GM12872 (cell line): ENCODE results near the gene LRRC25.

Experiments
- CTCF ChIP-seq: IDR thresholded peaks from 3 replicates; pipeline ENCODE4 v1.5.1; 2011; ENCODE audit warnings: low read depth, mild to moderate bottlenecking, low read length, moderate library complexity; ENCODE audit not compliant: insufficient read depth

Gene LRRC25

DNA sequence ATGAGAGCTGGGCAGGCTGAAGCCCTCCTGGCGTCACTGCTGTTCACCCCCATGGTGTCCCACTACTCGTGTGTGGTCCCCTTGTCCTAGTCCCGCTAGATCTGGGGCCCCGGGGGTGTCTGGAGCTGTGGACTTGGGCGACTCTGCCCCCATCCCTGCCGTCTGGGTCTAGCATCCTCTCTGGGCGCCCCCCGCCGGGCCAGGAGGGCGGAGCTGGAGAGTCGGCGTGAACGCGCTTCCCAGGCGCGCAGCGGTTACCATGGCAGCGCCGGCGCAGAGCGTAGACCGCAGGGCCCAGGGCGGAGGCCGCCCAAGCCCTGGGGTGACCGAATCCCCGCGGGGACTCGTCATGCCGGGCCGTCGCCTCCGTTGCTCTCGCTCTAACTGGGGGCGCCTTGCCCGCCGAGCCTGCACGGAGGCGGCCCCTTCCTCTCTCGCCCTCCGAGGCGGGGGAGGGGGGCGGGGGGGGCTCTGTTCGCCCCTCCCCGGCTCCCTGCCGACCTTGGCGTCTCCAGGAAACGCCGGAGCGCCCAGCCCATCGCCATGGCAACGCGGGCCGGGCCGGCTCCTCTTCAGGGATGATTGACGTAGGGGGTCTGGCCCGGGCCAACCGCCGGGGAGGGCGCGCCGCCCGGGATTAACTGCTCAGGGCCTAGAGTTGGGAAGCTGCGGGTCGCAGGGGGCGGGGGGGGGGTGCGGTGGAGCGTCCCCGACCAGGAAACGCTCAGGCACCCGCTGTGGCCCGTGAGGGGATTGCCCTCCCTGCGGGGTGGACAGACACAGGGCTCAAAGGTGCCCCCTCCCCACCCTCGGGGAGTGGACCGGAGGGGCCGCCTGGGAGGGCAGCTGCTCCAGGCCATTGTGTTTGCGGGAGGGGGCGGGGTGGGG lies 31.6 kb upstream of the LRRC25 start:
- no peak for TF ChIP-seq CTCF

DNA sequence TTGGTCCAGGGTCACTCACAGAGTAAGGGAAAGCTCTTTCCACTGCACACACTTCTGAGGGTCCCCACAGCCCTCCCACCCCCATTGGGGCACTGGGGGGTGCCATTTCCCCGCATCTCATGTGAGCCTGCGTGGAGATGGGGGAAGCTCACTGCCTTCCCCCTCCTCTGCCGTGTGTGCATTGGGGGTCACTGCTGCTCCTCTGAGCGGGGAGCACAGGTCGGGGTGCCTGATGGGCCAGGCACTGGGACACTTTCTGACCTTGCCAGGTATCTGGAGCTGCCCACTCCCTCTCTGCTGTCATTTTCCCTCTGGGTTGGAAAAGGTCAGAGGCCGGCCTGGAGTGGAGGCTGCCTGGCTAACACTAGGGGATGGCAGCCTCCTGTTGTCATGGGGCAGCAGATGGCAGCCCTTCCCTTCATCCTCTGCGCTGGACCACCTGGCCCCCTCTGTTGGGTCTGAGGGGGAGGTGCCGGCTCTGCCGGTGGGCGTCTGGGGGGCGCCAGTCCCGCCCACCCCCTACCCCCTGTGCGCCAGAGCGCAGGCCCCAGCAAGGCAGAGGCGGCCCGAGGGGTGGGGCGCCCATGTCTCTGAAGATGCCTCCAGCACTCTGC lies 30.9 kb upstream of the LRRC25 start:
- TF ChIP-seq CTCF: no peak

DNA sequence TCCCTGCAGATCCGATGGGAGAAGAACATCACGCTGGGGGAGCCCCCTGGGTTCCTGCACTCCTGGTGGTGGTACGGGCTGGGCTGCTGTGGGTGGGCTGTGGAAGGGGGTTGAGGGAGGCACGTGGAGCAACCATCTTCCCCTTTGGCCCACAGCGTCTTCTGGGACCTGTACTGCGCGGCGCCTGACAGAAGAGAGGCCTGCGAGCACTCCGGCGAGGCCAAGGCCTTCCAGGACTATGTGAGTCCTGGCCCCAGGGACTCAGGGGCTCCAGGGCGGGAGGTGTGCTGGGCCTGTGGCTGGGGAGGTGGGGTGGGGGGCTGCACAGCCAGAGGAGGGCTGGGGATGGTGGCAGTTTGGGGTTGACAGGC lies 30.3 kb upstream of the LRRC25 start:
- TF ChIP-seq CTCF: no peak

GRCh38 chr19:18427080-18427742 lies 29.8 kb upstream of the LRRC25 start:
- no peak for TF ChIP-seq CTCF

GRCh38 chr19:18426416-18426767 lies 29.0 kb upstream of the LRRC25 start:
- no peak for TF ChIP-seq CTCF

- TF ChIP-seq CTCF: no peak
Measured at GRCh38 chr19:18425515-18426415, 28.3 kb upstream of the LRRC25 start.
